Measurements from ENCODE around the gene CLIP2.
A peak's percentile ranks its signal among the peaks of the same experiment; 100 is the strongest.

CLIP2 gene

DNA sequence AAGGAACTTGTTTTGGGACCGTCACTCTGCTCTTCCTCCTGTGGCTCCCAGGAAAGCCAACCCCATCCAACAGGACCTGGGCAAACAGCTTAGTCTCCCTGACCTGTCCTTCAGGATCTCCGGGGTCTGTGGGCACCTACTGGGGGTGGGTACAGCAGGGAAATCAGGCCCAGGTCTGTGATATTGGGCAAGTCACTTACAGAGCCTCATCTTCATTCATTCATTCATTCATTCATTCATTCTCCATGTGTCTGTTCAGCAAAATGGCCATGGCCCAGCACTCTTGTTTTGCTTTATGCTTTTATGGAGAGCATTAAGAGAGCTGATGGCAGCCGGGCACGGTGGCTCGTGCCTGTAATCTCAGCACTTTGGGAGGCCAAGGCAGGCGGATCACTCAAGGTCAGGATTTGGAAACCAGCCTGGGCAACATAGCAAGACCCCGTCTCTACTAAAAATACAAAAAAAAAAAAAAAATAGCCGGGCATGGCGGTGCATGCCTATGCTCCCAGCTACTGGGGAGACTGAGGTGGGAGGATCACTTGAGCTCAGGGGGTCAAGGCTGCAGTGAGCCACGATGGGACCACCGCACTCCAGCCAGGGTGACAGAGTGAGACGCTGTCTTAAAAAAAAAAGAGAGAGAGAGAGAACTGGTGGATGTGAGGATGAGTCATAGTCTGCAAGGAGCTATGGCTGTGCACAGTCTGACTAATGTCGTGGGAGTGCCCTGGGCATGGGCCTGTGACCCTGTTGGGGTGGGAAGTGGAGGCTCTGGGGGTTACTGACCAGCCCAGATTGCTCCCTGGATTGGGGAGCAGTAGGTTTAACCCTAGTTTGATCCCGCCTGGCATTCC lies 54.3 kb downstream of the CLIP2 start:
- ChIA-PET CTCF (interaction anchor here (1.2 to 1.5 kb wide), 2 partner anchors 9 to 58 kb away, joined by 4 to 7 read pairs; no protein-coding TSS in a partner anchor), POLR2A (no interaction called here)
- TF ChIP-seq, protein P1, sequence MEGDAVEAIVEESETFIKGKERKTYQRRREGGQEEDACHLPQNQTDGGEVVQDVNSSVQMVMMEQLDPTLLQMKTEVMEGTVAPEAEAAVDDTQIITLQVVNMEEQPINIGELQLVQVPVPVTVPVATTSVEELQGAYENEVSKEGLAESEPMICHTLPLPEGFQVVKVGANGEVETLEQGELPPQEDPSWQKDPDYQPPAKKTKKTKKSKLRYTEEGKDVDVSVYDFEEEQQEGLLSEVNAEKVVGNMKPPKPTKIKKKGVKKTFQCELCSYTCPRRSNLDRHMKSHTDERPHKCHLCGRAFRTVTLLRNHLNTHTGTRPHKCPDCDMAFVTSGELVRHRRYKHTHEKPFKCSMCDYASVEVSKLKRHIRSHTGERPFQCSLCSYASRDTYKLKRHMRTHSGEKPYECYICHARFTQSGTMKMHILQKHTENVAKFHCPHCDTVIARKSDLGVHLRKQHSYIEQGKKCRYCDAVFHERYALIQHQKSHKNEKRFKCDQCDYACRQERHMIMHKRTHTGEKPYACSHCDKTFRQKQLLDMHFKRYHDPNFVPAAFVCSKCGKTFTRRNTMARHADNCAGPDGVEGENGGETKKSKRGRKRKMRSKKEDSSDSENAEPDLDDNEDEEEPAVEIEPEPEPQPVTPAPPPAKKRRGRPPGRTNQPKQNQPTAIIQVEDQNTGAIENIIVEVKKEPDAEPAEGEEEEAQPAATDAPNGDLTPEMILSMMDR (IDR thresholded peaks at IDR 0.05; ENCODE audit: insufficient read depth, low read length, missing control alignments): no peak
- peak; percentile 24 for DNase-seq (ENCODE audit: low read depth, low spot score)
- H3K4me3 ChIP-seq (ENCODE audit: low read depth, low read length): no peak overlapping the region

DNA sequence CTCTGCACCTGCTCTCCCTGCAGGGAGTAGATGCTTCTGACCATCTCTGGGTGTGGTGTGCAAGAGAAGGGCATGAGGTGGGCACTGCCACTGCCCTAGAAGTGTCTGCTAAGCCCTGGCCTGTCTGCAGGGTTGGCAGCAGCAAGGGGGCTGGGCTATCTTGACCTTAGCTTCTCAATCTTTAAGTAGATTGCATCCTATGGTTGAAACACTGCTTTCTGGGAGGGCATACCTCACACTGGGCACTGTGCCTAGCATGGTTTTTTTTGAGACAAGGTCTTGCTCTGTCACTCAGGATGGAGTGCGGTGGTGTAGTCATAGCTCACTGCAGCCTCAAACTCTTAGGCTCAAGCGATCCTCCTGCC lies 54.9 kb downstream of the CLIP2 start:
- H3K4me3 ChIP-seq (ENCODE audit: low read depth, low read length): no peak overlapping the region
- TF ChIP-seq, protein P1 (IDR thresholded peaks at IDR 0.05; ENCODE audit: insufficient read depth, low read length, missing control alignments): no peak
- DNase-seq (ENCODE audit: low read depth, low spot score): no peak
- ChIA-PET POLR2A (no interaction called here), CTCF (interaction anchor here (1.2 to 1.5 kb wide), 2 partner anchors 8 to 57 kb away, joined by 4 to 7 read pairs; no protein-coding TSS in a partner anchor)

DNA sequence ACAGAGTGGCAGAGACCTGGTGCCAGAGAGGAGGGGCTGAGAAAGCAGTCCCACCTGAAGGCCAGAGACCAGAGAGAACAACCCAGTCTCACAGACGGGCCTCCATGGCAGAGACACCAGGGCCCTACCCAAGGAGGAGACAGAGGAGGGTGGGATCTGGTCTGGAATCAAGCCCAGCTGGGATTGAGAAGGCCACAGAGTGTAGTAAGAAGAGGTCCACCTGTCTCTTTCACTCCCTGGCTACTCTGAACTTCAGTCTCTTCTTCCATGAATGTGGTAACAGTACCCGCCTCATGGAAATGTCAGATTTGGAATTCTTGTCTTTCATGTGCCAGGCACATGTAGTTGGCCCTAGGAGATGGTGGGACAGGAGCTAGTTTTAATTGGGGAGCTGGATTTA lies 55.6 kb downstream of the CLIP2 start:
- ChIA-PET CTCF (no interaction called here), POLR2A (no interaction called here)
- DNase-seq (ENCODE audit: low read depth, low spot score): no peak
- H3K4me3 ChIP-seq (ENCODE audit: low read depth, low read length): no peak overlapping the region
- TF ChIP-seq, protein P1 (IDR thresholded peaks at IDR 0.05; ENCODE audit: insufficient read depth, low read length, missing control alignments): no peak

DNA sequence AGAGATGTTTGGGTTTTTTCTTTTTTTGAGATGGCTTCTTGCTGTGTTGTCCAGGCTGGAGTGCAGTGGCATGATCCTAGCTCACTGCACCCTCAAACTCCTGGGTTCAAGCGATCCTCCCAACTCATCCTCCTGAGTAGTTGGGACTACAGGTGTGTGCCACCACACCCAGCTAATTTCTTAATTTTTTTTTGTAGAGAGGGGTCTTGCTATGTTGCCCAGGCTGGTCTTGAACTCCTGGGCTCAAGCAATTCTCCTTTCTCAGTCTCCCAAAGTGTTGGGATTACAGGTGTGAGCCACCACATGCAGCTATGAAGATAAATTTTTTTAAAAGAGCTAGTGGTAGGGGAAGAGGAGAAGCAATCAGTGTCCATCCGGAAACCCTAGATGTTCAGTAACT lies 56.8 kb downstream of the CLIP2 start:
- no peak for DNase-seq (ENCODE audit: low read depth, low spot score)
- no peak overlapping the region for H3K4me3 ChIP-seq (ENCODE audit: low read depth, low read length)
- ChIA-PET POLR2A (no interaction called here), CTCF (no interaction called here)
- TF ChIP-seq, protein P1 (IDR thresholded peaks at IDR 0.05; ENCODE audit: insufficient read depth, low read length, missing control alignments): no peak

DNA sequence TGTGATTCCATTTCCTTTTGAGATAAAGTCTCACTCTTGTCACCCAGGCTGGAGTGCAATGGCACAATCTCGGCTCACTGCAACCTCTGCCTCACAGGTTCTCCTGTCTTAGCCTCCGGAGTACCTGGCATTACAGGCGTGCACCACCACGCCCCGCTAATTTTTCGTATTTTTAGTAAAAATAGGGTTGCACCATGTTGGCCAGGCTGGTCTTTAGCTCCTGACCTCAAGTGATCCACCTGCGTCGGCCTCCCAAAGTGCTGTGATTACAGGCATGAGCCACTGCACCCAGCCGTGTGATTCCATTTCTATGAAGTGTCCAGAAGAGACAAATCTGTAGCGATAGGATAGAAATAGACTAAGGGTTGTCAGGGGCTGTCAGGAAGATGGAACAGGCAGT lies 60.4 kb downstream of the CLIP2 start:
- CTCF ChIA-PET: interaction anchor here (1.2 kb wide), 1 partner anchor 143 kb away, joined by 5 read pairs; no protein-coding TSS in a partner anchor
- POLR2A ChIA-PET: no interaction called here
- DNase-seq (ENCODE audit: low read depth, low spot score): no peak
- H3K4me3 ChIP-seq (ENCODE audit: low read depth, low read length): no peak overlapping the region
- TF ChIP-seq, protein P1 (IDR thresholded peaks at IDR 0.05; ENCODE audit: insufficient read depth, low read length, missing control alignments): no peak

DNA sequence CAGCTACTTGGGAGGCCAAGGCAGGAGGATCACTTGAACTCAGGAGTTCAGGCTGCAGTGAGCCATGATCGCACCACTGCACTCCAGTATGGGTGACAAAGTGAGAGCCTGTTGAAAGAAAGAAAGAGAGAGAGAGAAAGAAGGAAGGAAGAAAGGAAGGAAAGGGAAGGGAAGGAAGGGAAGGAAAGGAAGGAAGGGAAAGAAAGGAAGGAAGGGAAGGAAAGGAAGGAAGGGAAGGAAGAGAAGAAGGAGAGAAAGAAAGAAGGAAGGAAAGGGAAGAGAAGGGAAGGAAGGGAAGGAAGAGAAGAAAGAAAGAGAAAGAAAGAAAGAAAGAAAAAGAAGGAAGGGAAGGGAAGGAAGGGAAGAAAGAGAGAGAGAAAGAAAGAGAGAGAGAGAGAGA lies 61.5 kb downstream of the CLIP2 start:
- CTCF ChIA-PET: no interaction called here
- DNase-seq (ENCODE audit: low read depth, low spot score): no peak
- POLR2A ChIA-PET: no interaction called here
- TF ChIP-seq, protein P1 (IDR thresholded peaks at IDR 0.05; ENCODE audit: insufficient read depth, low read length, missing control alignments): no peak
- no peak overlapping the region for H3K4me3 ChIP-seq (ENCODE audit: low read depth, low read length)

All from AG04449 (cell line).